Glomerular visceral epithelial cell (primary cell): ENCODE measurements around the gene FAM20B.
"Not testable (repeated sequence)": the region's sequence is repeated elsewhere in the genome, so short reads cannot be mapped to it uniquely, and the experiment has no call there.

Source experiments
- DNase-seq: peaks from one replicate; pipeline ENCODE4 v3.0.0-alpha.2; 2016; ENCODE audit errors: extremely low spot score

The FAM20B gene

GRCh38 chr1:179025125-179025974, at the start of gene FAM20B:
FAM20B (plus strand) TSS chr1:179025894; CDS start chr1:179043848, 17,954 bp downstream.
- DNase-seq: peak; percentile 96

GRCh38 chr1:178976541-178976940, 49.2 kb upstream of the FAM20B start:
- DNase-seq: no peak

- DNase-seq: no peak
Observed at GRCh38 chr1:178986204-178986603, 39.5 kb upstream of the FAM20B start.

- not testable (repeated sequence) for DNase-seq
Observed at GRCh38 chr1:178988198-178988597, 37.5 kb upstream of the FAM20B start.

- DNase-seq: no peak
Observed at GRCh38 chr1:178993559-178993958, 32.1 kb upstream of the FAM20B start.

- no peak for DNase-seq
Observed at GRCh38 chr1:178997428-178997827, 28.3 kb upstream of the FAM20B start.

- DNase-seq: no peak
Observed at GRCh38 chr1:178998295-178998694, 27.4 kb upstream of the FAM20B start.

- DNase-seq: no peak
Observed at GRCh38 chr1:178999061-178999460, 26.6 kb upstream of the FAM20B start.

- DNase-seq: no peak
Observed at GRCh38 chr1:179001451-179001850, 24.2 kb upstream of the FAM20B start.

- DNase-seq: not testable (repeated sequence)
Observed at GRCh38 chr1:179002064-179002463, 23.6 kb upstream of the FAM20B start.

GRCh38 chr1:179002552-179003345, 22.9 kb upstream of the FAM20B start:
- DNase-seq: peak; percentile 76

GRCh38 chr1:179003512-179004066, 22.1 kb upstream of the FAM20B start:
- no peak for DNase-seq

- no peak for DNase-seq
Observed at GRCh38 chr1:179007233-179007632, 18.5 kb upstream of the FAM20B start.

GRCh38 chr1:179010671-179011070, 15.0 kb upstream of the FAM20B start:
- no peak for DNase-seq

GRCh38 chr1:179012038-179012437, 13.7 kb upstream of the FAM20B start:
- no peak for DNase-seq

- DNase-seq: no peak
Observed at GRCh38 chr1:179014123-179014522, 11.6 kb upstream of the FAM20B start.

- DNase-seq: no peak
Observed at GRCh38 chr1:179015396-179015795, 10.3 kb upstream of the FAM20B start.

- peak; percentile 92 for DNase-seq
Observed at GRCh38 chr1:179016706-179017382, 8.8 kb upstream of the FAM20B start.

- DNase-seq: peak; percentile 33
Observed at GRCh38 chr1:179017383-179018326, 8.0 kb upstream of the FAM20B start.

GRCh38 chr1:179021873-179022272, 3.8 kb upstream of the FAM20B start:
- DNase-seq: no peak
